GM12878 (cell line): ENCODE measurements around the gene MVB12B. TPM values are rescaled to one million over a fixed set of nuclear protein-coding genes. Genes with fewer than 3 reads are reported as not detected.

Experiments used
- ATAC-seq: fragments of 200-7000 bp; cut with Tn5 transposase; 3 replicates; pipeline ENCODE4 v1.9.1; 2020; ENCODE audit warnings: mild to moderate bottlenecking, moderate library complexity
- BruUV-seq: library from RNA; stranded (reverse); fragments of 400-500 nt; replicated peaks from 2 replicates; lab custom pipeline; 2021; lab: Mats Ljungman, UMichigan
- CTCF ChIA-PET: fragments of 300-600 bp; sonication (Branson Sonifier 250); formaldehyde crosslinking; extraction: SDS; loops from one replicate; lab custom pipeline; 2021; ENCODE audit warnings: inconsistent platforms; lab: Yijun Ruan, JAX
- POLR2A ChIA-PET: fragments of 350-600 bp; formaldehyde crosslinking; extraction: SDS; loops from one replicate; lab custom pipeline; 2021; ENCODE audit warnings: inconsistent platforms; lab: Charles Lee
- RAD21 ChIA-PET: fragments of 300-600 bp; sonication (Branson Sonifier 250); formaldehyde crosslinking; loops from one replicate; lab custom pipeline; 2023; ENCODE audit warnings: antibody characterized with exemption; ENCODE audit not compliant: unreplicated experiment; lab: Charles Lee
- SMC1A ChIA-PET: fragments of 300-600 bp; sonication (Branson Sonifier 250); formaldehyde crosslinking; loops from one replicate; lab custom pipeline; 2023; ENCODE audit not compliant: unreplicated experiment, uncharacterized antibody; lab: Charles Lee
- DNase-seq: peaks from one replicate; pipeline ENCODE4 v3.0.0-alpha.2; 2011; ENCODE audit warnings: low read depth, low spot score
- FAIRE-seq: peaks from 3 replicates; lab custom pipeline; 2011; peaks lifted over from hg19 to GRCh38; lab: Jason Lieb, UNC
- H2AFZ ChIP-seq: 2 replicates; pipeline ENCODE4 v1.6.0; 2011; ENCODE audit warnings: low read depth, low read length, control low read depth; ENCODE audit not compliant: control insufficient read depth
- H3K27ac ChIP-seq: 2 replicates; pipeline ENCODE4 v1.5.1; 2011; ENCODE audit warnings: control low read depth; ENCODE audit not compliant: control insufficient read depth, insufficient read depth
- H3K27me3 ChIP-seq, 2 experiments: replicated peaks in 1 of 2; 2 replicates each; pipeline versions ENCODE4 v1.6.0 to v1.6.1; 2011; ENCODE audit warnings: low read length in 1 of 2; ENCODE audit not compliant: control insufficient read depth in 2 of 2, insufficient read depth in 2 of 2
- H3K36me3 ChIP-seq, 2 experiments: 2 replicates each; pipeline ENCODE4 v1.5.1; 2011; ENCODE audit warnings: low read length in 1 of 2; ENCODE audit not compliant: control insufficient read depth in 2 of 2, insufficient read depth in 2 of 2
- H3K4me1 ChIP-seq: 2 replicates; pipeline ENCODE4 v1.6.1; 2011; ENCODE audit warnings: mild to moderate bottlenecking, low read length, moderate library complexity, mixed read lengths; ENCODE audit not compliant: control insufficient read depth, insufficient read depth
- H3K4me2 ChIP-seq: 2 replicates; pipeline ENCODE4 v1.6.0; 2011; ENCODE audit warnings: control low read depth; ENCODE audit not compliant: control insufficient read depth, insufficient read depth
- H3K4me3 ChIP-seq: fragments of 200-600 bp; sonication (generic); 2 replicates; pipeline ENCODE4 v1.5.1; 2016
- H3K79me2 ChIP-seq: 2 replicates; pipeline ENCODE4 v1.6.0; 2011; ENCODE audit warnings: low read length; ENCODE audit not compliant: control insufficient read depth, insufficient read depth
- H3K9ac ChIP-seq: 2 replicates; pipeline ENCODE4 v1.8.0; 2011; ENCODE audit warnings: low read length, control low read depth, mixed read lengths; ENCODE audit not compliant: control insufficient read depth, insufficient read depth
- H3K9me3 ChIP-seq: replicated peaks from 3 replicates; pipeline ENCODE4 v1.5.1; 2011; ENCODE audit warnings: mild to moderate bottlenecking, low read length; ENCODE audit not compliant: control insufficient read depth, insufficient read depth
- H4K20me1 ChIP-seq: 2 replicates; pipeline ENCODE4 v1.6.0; 2011; ENCODE audit not compliant: control insufficient read depth, insufficient read depth
- HDAC2 ChIP-seq: fragments of 200-600 bp; sonication (generic); IDR thresholded peaks from 2 replicates; pipeline ENCODE4 v1.6.1; 2017
- WGBS: methylation state at CpG from one replicate; pipeline ENCODE4 v1.1.6; 2016; ENCODE audit warnings: low lambda C conversion rate; ENCODE audit not compliant: insufficient replicate concordance, insufficient coverage; ENCODE audit errors: missing lambda C conversion rate; 5-methylcytosine and 5-hydroxymethylcytosine counted together
- in situ Hi-C: fragments of 300-500 bp; cut with MboI; formaldehyde crosslinking; loops from 9 replicates; pipeline ENCODE4 v1.14.3; 2018; ENCODE audit warnings: mixed read lengths
- intact Hi-C: fragments of 100-400 bp; cut with micrococcal nuclease; formaldehyde crosslinking; loops from one replicate; pipeline ENCODE4 v1.14.2; 2022; ENCODE audit not compliant: unreplicated experiment
- polyA plus RNA-seq, 11 experiments: library from polyadenylated mRNA; depleted of rRNA in 4 of 11; unstranded in 6 of 11; stranded (reverse) in 5 of 11; fragments of >200 nt; fragmentation: Nextera tagmentation in 4 of 11; fragmentation: Illumina TruSeq in 1 of 11; extraction: Ambion mirVana in 4 of 11; extraction: Trizol in 1 of 11; gene quantifications; 1 replicate in 1 of 11; 2 replicates in 10 of 11; pipeline versions ENCODE4 v1.2.1 to v1.2.3, GENCODE V29; 2011 to 2016; ENCODE audit warnings: inconsistent platforms in 2 of 11, missing spikeins in 2 of 11, low read depth in 1 of 11
- total RNA-seq, 4 experiments: library from RNA; depleted of rRNA in 3 of 4; stranded (reverse); fragments of >200 nt in 3 of 4; fragmentation: Illumina TruSeq in 1 of 4; extraction: Trizol in 1 of 4; gene quantifications; 2 replicates each; pipeline versions ENCODE4 v1.2.1 to v1.2.3, GENCODE V29; 2013 to 2021
- TF ChIP-seq, protein P1 (sequence below): fragments of 450-650 bp; formaldehyde crosslinking; IDR thresholded peaks from 2 replicates; pipeline ENCODE4 v1.4.0; 2020; ENCODE audit warnings: mild to moderate bottlenecking, moderate library complexity
- TF ChIP-seq, protein P2 (sequence below): IDR thresholded peaks from 2 replicates; pipeline ENCODE4 v1.6.1; 2012; ENCODE audit warnings: low read depth, low read length, improper control_type of control experiment

Gene MVB12B
- total and polyA plus RNA-seq, 10 of the 15 experiments (the other 5 are each of a cell fraction or from before 2014, with no cell fraction given): 0.08 TPM; not detected in 9

DNA sequence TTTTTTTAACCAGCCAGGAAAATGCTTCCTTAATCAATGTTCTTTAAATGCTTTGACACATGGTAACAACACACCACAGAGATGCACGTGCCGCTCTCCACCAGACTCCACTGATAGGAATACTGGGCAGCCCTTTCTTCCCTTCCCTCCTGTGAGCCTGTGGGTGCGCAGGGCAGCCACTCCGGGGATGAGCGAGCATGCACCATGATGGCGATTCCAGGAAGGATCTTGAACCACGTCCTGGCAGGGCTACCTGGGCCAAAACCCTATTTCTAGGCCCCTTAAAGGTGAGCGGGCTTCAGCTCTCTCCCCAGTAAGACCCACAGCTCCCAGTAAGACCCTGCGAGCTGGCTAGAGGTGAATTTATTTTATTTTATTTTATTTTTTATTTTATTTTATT is 128.2 kb downstream of the MVB12B start (continued):
- TF ChIP-seq, protein P1, sequence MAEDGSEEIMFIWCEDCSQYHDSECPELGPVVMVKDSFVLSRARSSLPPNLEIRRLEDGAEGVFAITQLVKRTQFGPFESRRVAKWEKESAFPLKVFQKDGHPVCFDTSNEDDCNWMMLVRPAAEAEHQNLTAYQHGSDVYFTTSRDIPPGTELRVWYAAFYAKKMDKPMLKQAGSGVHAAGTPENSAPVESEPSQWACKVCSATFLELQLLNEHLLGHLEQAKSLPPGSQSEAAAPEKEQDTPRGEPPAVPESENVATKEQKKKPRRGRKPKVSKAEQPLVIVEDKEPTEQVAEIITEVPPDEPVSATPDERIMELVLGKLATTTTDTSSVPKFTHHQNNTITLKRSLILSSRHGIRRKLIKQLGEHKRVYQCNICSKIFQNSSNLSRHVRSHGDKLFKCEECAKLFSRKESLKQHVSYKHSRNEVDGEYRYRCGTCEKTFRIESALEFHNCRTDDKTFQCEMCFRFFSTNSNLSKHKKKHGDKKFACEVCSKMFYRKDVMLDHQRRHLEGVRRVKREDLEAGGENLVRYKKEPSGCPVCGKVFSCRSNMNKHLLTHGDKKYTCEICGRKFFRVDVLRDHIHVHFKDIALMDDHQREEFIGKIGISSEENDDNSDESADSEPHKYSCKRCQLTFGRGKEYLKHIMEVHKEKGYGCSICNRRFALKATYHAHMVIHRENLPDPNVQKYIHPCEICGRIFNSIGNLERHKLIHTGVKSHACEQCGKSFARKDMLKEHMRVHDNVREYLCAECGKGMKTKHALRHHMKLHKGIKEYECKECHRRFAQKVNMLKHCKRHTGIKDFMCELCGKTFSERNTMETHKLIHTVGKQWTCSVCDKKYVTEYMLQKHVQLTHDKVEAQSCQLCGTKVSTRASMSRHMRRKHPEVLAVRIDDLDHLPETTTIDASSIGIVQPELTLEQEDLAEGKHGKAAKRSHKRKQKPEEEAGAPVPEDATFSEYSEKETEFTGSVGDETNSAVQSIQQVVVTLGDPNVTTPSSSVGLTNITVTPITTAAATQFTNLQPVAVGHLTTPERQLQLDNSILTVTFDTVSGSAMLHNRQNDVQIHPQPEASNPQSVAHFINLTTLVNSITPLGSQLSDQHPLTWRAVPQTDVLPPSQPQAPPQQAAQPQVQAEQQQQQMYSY: no peak

DNA sequence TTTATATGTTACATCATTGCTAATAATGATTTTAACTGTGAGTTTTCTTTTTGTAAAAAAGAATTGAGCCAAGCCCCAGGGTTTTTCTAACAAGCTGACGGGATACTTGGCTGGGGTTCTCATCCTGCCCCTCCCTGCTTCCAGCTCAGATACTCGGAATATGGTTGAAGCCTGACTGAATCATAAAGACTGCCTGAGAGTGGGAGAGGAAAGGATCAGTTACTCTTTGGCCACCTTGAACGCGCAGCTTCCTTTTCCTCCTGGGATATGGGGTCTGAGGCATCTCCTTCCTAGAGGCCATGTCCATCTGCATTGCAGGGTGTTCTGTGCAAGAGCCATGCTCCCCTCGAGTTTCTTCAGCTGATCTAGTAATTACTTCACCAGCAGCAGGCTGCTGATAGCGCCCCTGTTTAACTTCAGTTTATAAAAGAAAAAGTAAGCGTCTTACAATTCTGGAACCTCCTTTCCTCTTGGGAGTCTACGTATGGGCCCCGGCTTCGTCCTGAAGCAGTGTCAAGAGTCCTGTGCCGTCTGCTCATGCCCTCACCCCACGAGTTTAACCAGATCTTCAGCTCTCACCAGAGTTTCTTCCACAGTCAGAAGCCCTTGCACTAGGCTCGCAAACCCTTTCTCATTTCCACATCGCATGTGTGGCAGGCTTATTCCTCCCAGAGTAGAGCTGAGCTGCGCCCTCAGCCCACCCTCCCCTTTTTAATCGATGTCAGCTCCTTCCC is 130.0 kb downstream of the MVB12B start:
- no peaks in the 10 kb centered on the region for H3K4me1 ChIP-seq
- intact Hi-C loops: no loop called here
- no peaks in the 10 kb centered on the region; a peak in 1 of 4 replicates for H3K27me3 ChIP-seq
- no TSS peak for BruUV-seq
- H3K9me3 ChIP-seq: no peaks in the 10 kb centered on the region
- no peak overlapping the region for H2AFZ ChIP-seq
- TF ChIP-seq HDAC2: no peak
- TF ChIP-seq, protein P2, sequence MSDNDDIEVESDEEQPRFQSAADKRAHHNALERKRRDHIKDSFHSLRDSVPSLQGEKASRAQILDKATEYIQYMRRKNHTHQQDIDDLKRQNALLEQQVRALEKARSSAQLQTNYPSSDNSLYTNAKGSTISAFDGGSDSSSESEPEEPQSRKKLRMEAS: no peak
- H3K4me3 ChIP-seq: no peak overlapping the region
- no peak overlapping the region for H3K27ac ChIP-seq
- H3K9ac ChIP-seq: no peak overlapping the region
- POLR2A ChIA-PET: no interaction called here
- 34% methylated on average over 16 of the region's 16 CpGs for WGBS
- in situ Hi-C loops: no loop called here
- DNase-seq: no peak
- RAD21 ChIA-PET: no interaction called here
- no peaks in the 10 kb centered on the region for H3K36me3 ChIP-seq
- FAIRE-seq: no peak
- CTCF ChIA-PET: interaction anchor here (1.7 kb wide), 1 partner anchor 70 kb away, joined by 3 read pairs; no protein-coding TSS in a partner anchor
- no peak overlapping the region for H3K4me2 ChIP-seq
- ATAC-seq: no peak
- H4K20me1 ChIP-seq: no peaks in the 10 kb centered on the region
- SMC1A ChIA-PET: no interaction called here
- no peaks in the 10 kb centered on the region for H3K79me2 ChIP-seq
